ENCODE measurements around the gene DROSHA.

DNA sequence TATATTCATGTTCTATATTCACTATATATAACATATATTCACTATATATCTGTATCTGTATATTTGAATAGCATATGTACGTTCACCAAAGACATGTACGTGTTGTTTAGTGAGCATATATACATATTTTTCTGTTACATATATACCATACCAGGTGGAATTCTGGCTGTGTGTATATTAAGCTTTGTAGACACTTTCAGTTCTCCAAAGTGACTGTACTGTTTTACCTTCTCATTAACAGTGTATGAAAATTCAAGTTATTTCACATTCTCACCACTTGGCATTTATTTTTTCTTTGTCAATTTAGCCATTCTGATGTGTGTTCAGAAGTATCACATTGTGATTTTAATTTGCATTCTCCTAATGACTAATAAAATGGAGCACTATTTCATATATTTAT is 52.2 kb downstream of the DROSHA start:
- TF ChIP-seq, protein P1, sequence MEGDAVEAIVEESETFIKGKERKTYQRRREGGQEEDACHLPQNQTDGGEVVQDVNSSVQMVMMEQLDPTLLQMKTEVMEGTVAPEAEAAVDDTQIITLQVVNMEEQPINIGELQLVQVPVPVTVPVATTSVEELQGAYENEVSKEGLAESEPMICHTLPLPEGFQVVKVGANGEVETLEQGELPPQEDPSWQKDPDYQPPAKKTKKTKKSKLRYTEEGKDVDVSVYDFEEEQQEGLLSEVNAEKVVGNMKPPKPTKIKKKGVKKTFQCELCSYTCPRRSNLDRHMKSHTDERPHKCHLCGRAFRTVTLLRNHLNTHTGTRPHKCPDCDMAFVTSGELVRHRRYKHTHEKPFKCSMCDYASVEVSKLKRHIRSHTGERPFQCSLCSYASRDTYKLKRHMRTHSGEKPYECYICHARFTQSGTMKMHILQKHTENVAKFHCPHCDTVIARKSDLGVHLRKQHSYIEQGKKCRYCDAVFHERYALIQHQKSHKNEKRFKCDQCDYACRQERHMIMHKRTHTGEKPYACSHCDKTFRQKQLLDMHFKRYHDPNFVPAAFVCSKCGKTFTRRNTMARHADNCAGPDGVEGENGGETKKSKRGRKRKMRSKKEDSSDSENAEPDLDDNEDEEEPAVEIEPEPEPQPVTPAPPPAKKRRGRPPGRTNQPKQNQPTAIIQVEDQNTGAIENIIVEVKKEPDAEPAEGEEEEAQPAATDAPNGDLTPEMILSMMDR (IDR thresholded peaks at IDR 0.05 in 2 of 3, conservative IDR thresholded peaks at IDR 0.05 in 1 of 3; ENCODE audit: control insufficient read depth in 2 of 3, extremely low read depth in 1 of 3, insufficient read depth in 1 of 3, low read depth in 3 of 3, low read length in 3 of 3), result no peak
- no peak for TF ChIP-seq SMAD1 (IDR thresholded peaks at IDR 0.05; ENCODE audit: low read depth, partially characterized antibody)
